Panc1 (cell line): ENCODE measurements around the gene ARL2.

Experiments used
- CTCF ChIP-seq: fragments of 450-650 bp; IDR thresholded peaks from 2 replicates; pipeline ENCODE4 v1.5.1; 2017; ENCODE audit warnings: mild to moderate bottlenecking
- POLR2AphosphoS5 ChIP-seq: IDR thresholded peaks from 2 replicates; pipeline ENCODE4 v1.6.1; 2012; ENCODE audit warnings: mild to moderate bottlenecking, low read depth, low read length, moderate library complexity
- REST ChIP-seq, 2 experiments: IDR thresholded peaks; 2 replicates each; pipeline ENCODE4 v1.6.1; 2011 to 2012; ENCODE audit warnings: low read depth in 2 of 2, control low read depth in 1 of 2, low read length in 1 of 2, mild to moderate bottlenecking in 1 of 2, moderate library complexity in 1 of 2; ENCODE audit not compliant: insufficient read depth in 1 of 2
- TCF7L2 ChIP-seq: IDR thresholded peaks from 2 replicates; pipeline ENCODE4 v1.6.1; 2011; ENCODE audit warnings: mild to moderate bottlenecking, low read depth, low read length, inconsistent platforms

GRCh38 chr11:65034423-65034822, 20.5 kb downstream of the ARL2 start:
- TF ChIP-seq CTCF (no peak), POLR2AphosphoS5 (no peak), REST (IDR thresholded peaks at IDR 0.05; ENCODE audit: insufficient read depth in 1 of 2, low read depth in 2 of 2, low read length in 1 of 2) (no peak), TCF7L2 (no peak)
